IMR-90 (cell line): ENCODE results near the gene CUL4A. TPM values are rescaled to one million over a fixed set of nuclear protein-coding genes. Genes with fewer than 3 reads are reported as not detected.
"Not testable (repeated sequence)": the region's sequence is repeated elsewhere in the genome, so short reads cannot be mapped to it uniquely, and the experiment has no call there.

Source experiments
- ATAC-seq: fragments of 200-7000 bp; cut with Tn5 transposase; 2 replicates; pipeline ENCODE4 v1.9.1; 2020; ENCODE audit warnings: low read depth, mild to moderate bottlenecking, moderate library complexity
- BruUV-seq: library from RNA; stranded (reverse); fragments of 400-500 nt; replicated peaks from 2 replicates; lab custom pipeline; 2021; lab: Mats Ljungman, UMichigan
- CTCF ChIA-PET: fragments of 300-600 bp; formaldehyde crosslinking; extraction: SDS; loops from one replicate; lab custom pipeline; 2021; ENCODE audit warnings: antibody characterized with exemption; lab: Yijun Ruan, JAX
- POLR2A ChIA-PET: fragments of 300-600 bp; sonication (Branson Sonifier 250); formaldehyde crosslinking; loops from one replicate; lab custom pipeline; 2022; ENCODE audit warnings: antibody characterized with exemption; ENCODE audit not compliant: unreplicated experiment; lab: Charles Lee
- DNase-seq: peaks from one replicate; pipeline ENCODE4 v3.0.0; 2013
- H2AFZ ChIP-seq: replicated peaks from 2 replicates; pipeline ENCODE3; 2013; ENCODE audit warnings: low read length, mild to moderate bottlenecking; ENCODE audit not compliant: poor library complexity
- H2AK5ac ChIP-seq: 2 replicates; pipeline ENCODE4 v1.6.1; 2013; ENCODE audit warnings: low read depth, low read length, inconsistent platforms
- H2AK9ac ChIP-seq: replicated peaks from 2 replicates; pipeline ENCODE3; 2013; ENCODE audit warnings: mild to moderate bottlenecking, low read depth, low read length, moderate library complexity; ENCODE audit not compliant: poor library complexity
- H2BK120ac ChIP-seq: 2 replicates; pipeline ENCODE4 v1.6.1; 2013; ENCODE audit warnings: low read depth, low read length, inconsistent platforms
- H2BK15ac ChIP-seq: 3 replicates; pipeline ENCODE4 v1.6.1; 2013; ENCODE audit warnings: low read depth, low read length, inconsistent platforms
- H2BK20ac ChIP-seq: 2 replicates; pipeline ENCODE4 v1.6.1; 2013; ENCODE audit warnings: low read depth, mild to moderate bottlenecking, inconsistent platforms, low read length, moderate library complexity
- H2BK5ac ChIP-seq: 2 replicates; pipeline ENCODE4 v1.6.1; 2013; ENCODE audit warnings: mild to moderate bottlenecking, low read depth, low read length, inconsistent platforms; ENCODE audit not compliant: poor library complexity, severe bottlenecking
- H3K14ac ChIP-seq: replicated peaks from 2 replicates; pipeline ENCODE4 v1.6.1; 2013; ENCODE audit warnings: low read depth, low read length, inconsistent platforms
- H3K18ac ChIP-seq: 2 replicates; pipeline ENCODE4 v1.6.1; 2013; ENCODE audit warnings: low read depth, low read length, control low read depth
- H3K23ac ChIP-seq: 2 replicates; pipeline ENCODE4 v1.6.1; 2013; ENCODE audit warnings: low read depth, low read length, inconsistent platforms
- H3K27ac ChIP-seq: 2 replicates; pipeline ENCODE4 v1.5.1; 2013; ENCODE audit warnings: mild to moderate bottlenecking, control low read depth, low read length; ENCODE audit not compliant: insufficient read depth
- H3K27me3 ChIP-seq: 2 replicates; pipeline ENCODE4 v1.6.1; 2013; ENCODE audit warnings: low read length; ENCODE audit not compliant: control insufficient read depth, insufficient read depth
- H3K36me3 ChIP-seq: 2 replicates; pipeline ENCODE4 v1.6.1; 2013; ENCODE audit warnings: low read length, mixed read lengths; ENCODE audit not compliant: control insufficient read depth, insufficient read depth
- H3K4ac ChIP-seq: 2 replicates; pipeline ENCODE4 v1.6.1; 2013; ENCODE audit warnings: low read depth, low read length, inconsistent platforms
- H3K4me1 ChIP-seq: 2 replicates; pipeline ENCODE4 v1.6.1; 2013; ENCODE audit warnings: low read length, mixed read lengths; ENCODE audit not compliant: control insufficient read depth, insufficient read depth
- H3K4me2 ChIP-seq: 2 replicates; pipeline ENCODE4 v1.6.1; 2013; ENCODE audit warnings: low read depth, mild to moderate bottlenecking, control low read depth, low read length, moderate library complexity
- H3K4me3 ChIP-seq: 2 replicates; pipeline ENCODE4 v1.5.1; 2013; ENCODE audit warnings: low read depth, mild to moderate bottlenecking, control low read depth, low read length, moderate library complexity; ENCODE audit not compliant: insufficient read depth
- H3K56ac ChIP-seq: 2 replicates; pipeline ENCODE4 v1.6.1; 2013; ENCODE audit warnings: low read length, inconsistent platforms; ENCODE audit not compliant: insufficient read depth; ENCODE audit errors: extremely low read depth
- H3K79me1 ChIP-seq, 2 experiments: 2 replicates each; pipeline ENCODE4 v1.6.1; 2013; ENCODE audit warnings: low read length in 2 of 2, inconsistent platforms in 1 of 2, low read depth in 1 of 2
- H3K9ac ChIP-seq: 2 replicates; pipeline ENCODE4 v1.6.1; 2013; ENCODE audit warnings: low read depth, low read length, control low read depth
- H3K9me1 ChIP-seq: 2 replicates; pipeline ENCODE4 v1.6.1; 2013; ENCODE audit warnings: low read length, inconsistent platforms; ENCODE audit not compliant: insufficient read depth
- H3K9me3 ChIP-seq: 2 replicates; pipeline ENCODE4 v1.6.1; 2013; ENCODE audit warnings: low read length; ENCODE audit not compliant: control insufficient read depth, insufficient read depth
- H4K20me1 ChIP-seq: 2 replicates; pipeline ENCODE4 v1.6.1; 2013; ENCODE audit warnings: low read length, inconsistent platforms; ENCODE audit not compliant: insufficient read depth
- H4K5ac ChIP-seq: 2 replicates; pipeline ENCODE4 v1.6.1; 2013; ENCODE audit warnings: mild to moderate bottlenecking, low read depth, low read length, control low read depth
- H4K8ac ChIP-seq, 2 experiments: 2 replicates each; pipeline ENCODE4 v1.6.1; 2013; ENCODE audit warnings: low read depth in 2 of 2, low read length in 2 of 2, control low read depth in 1 of 2, inconsistent platforms in 1 of 2
- H4K91ac ChIP-seq: 2 replicates; pipeline ENCODE4 v1.6.1; 2013; ENCODE audit warnings: low read depth, low read length, inconsistent platforms; ENCODE audit not compliant: insufficient read depth
- MAZ ChIP-seq: IDR thresholded peaks from 2 replicates; pipeline ENCODE4 v1.6.1; 2012; ENCODE audit warnings: low read depth, mild to moderate bottlenecking, low read length, improper control_type of control experiment, moderate library complexity, borderline replicate concordance
- RAD21 ChIP-seq: IDR thresholded peaks from 2 replicates; pipeline ENCODE4 v1.6.1; 2012; ENCODE audit warnings: low read length, improper control_type of control experiment
- RCOR1 ChIP-seq: IDR thresholded peaks from 2 replicates; pipeline ENCODE4 v1.6.1; 2012; ENCODE audit warnings: mild to moderate bottlenecking, low read length, improper control_type of control experiment; ENCODE audit not compliant: insufficient replicate concordance
- SMC3 ChIP-seq: fragments of 150-350 bp; IDR thresholded peaks from 2 replicates; pipeline ENCODE4 v1.6.1; 2016; ENCODE audit warnings: low read depth, mild to moderate bottlenecking, antibody characterized with exemption, low read length, moderate library complexity
- WGBS, 2 experiments: methylation state at CpG; one replicate each; pipeline versions ENCODE4 v1.1.5 to v1.1.7; 2013; ENCODE audit warnings: missing lambda C conversion rate in 2 of 2; ENCODE audit not compliant: insufficient read length in 1 of 2; ENCODE audit errors: extremely low coverage in 2 of 2; 5-methylcytosine and 5-hydroxymethylcytosine counted together
- dilution Hi-C: fragments of 300-500 bp; cut with HindIII; formaldehyde crosslinking; loops from one replicate; pipeline ENCODE4 v1.14.3; 2018; ENCODE audit warnings: low sequenced_read_pairs; ENCODE audit not compliant: unreplicated experiment
- in situ Hi-C: fragments of 300-500 bp; cut with MboI; formaldehyde crosslinking; loops from 3 replicates; pipeline ENCODE4 v1.14.3; 2019; ENCODE audit warnings: low sequenced_read_pairs, inconsistent platforms, mixed read lengths
- intact Hi-C: fragments of 100-400 bp; cut with micrococcal nuclease; formaldehyde crosslinking; loops from 2 replicates; pipeline ENCODE4 v1.10.0; 2022
- polyA plus RNA-seq, 3 experiments: library from polyadenylated mRNA; depleted of rRNA; stranded (reverse); fragments of >200 nt; gene quantifications; 2 replicates each; pipeline ENCODE4 v1.2.3, GENCODE V29; 2012; ENCODE audit warnings: low replicate concordance in 1 of 3
- total RNA-seq: library from RNA; depleted of rRNA; stranded (reverse); fragments of >200 nt; gene quantifications from 2 replicates; pipeline ENCODE4 v1.2.3, GENCODE V29; 2012
- TF ChIP-seq, protein P1 (sequence below): fragments of 150-350 bp; IDR thresholded peaks from 2 replicates; pipeline ENCODE4 v1.6.1; 2017; ENCODE audit warnings: mild to moderate bottlenecking, antibody characterized with exemption, low read length, low read depth

The CUL4A gene
- total and polyA plus RNA-seq, 2 of the 4 experiments (the other 2 are of a cell fraction): 86.0 to 146 TPM

DNA sequence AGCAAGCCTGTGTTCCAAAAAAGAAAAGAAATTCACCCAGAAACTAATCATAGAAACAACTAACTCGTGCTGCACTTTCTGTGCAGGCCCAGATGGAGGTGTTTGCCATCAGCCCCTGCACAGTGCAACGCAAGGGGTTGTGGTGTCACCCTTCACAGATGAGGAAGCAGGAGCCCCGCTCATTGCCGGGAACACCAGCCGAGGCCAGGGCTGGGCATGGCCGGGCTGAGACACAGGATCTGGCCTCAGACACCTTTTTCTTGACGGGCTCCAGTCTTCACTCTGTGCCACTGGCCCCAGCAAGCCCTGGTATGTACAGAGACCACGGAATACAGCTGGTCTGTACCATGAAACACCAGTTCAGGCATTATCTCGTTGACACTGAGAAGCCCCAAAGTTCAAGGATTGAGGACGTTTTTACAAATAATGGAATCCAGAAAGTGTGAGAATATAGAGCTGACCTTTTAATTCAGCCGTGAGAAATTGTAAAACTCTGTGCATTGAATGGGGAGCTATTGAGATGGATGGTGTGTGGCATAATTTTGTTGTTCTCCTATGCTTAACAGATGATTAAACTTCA lies 43.2 kb downstream of the CUL4A start (continued):
- TF ChIP-seq, protein P1, sequence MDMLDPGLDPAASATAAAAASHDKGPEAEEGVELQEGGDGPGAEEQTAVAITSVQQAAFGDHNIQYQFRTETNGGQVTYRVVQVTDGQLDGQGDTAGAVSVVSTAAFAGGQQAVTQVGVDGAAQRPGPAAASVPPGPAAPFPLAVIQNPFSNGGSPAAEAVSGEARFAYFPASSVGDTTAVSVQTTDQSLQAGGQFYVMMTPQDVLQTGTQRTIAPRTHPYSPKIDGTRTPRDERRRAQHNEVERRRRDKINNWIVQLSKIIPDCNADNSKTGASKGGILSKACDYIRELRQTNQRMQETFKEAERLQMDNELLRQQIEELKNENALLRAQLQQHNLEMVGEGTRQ: no peak
- TF ChIP-seq SMC3 (no peak), MAZ (no peak), RAD21 (no peak), RCOR1 (no peak)

DNA sequence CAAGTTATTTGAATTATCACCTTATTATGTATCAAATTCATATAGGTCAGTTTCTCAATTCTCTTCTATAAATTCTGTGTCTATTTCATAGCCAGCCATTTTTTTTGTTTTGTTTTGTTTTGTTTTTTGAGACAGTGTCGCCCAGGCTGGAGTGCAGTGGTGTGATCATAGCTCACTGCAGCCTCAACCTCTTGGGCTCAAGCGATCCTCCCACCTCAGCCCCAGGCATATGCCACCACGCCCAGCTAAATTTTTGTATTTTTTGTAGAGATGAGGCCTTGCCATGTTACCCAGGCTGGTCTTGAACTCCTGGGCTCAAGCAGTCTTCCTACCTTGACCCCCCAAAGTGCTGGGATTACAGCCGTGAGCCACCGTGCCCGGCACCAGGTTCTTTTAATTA lies 48.5 kb downstream of the CUL4A start:
- H2AK5ac ChIP-seq, H2BK20ac ChIP-seq, H3K4me1 ChIP-seq, DNase-seq, H2BK15ac ChIP-seq, intact Hi-C loops, H4K8ac ChIP-seq, H2AK9ac ChIP-seq, H4K20me1 ChIP-seq, H3K56ac ChIP-seq, H3K14ac ChIP-seq, in situ Hi-C loops, ATAC-seq, H3K18ac ChIP-seq, H3K27ac ChIP-seq, BruUV-seq, H4K5ac ChIP-seq, H3K4ac ChIP-seq, H3K4me2 ChIP-seq, H2BK5ac ChIP-seq, H3K9me3 ChIP-seq, H2BK120ac ChIP-seq, H4K91ac ChIP-seq, dilution Hi-C loops, H3K27me3 ChIP-seq, H3K9me1 ChIP-seq, H3K4me3 ChIP-seq, H2AFZ ChIP-seq, H3K9ac ChIP-seq, H3K23ac ChIP-seq: not testable (repeated sequence)
- ChIA-PET CTCF (interaction anchor here (1.2 kb wide), 1 partner anchor 9 kb away, joined by 4 read pairs; no protein-coding TSS in a partner anchor), POLR2A (interaction anchor here (0.5 kb wide), 1 partner anchor 35 kb away, joined by 11 read pairs; no protein-coding TSS in a partner anchor)
- Histone ChIP-seq H3K79me1 (peaks cover 4 to 19% of the 10 kb centered on the region in 2 experiments; a peak in 3 of 4 replicates), H3K36me3 (peaks cover 46% of the 10 kb centered on the region)
- no CpG with 5 or more reads among the region's 6 CpGs for WGBS, 2 experiments
